GM21423 (cell line): ENCODE data around the gene MAGEL2.

Source experiments
- ATAC-seq: cut with Tn5 transposase; IDR thresholded peaks from one replicate; pipeline ENCODE4 v1.9.1; 2021; ENCODE audit warnings: mild to moderate bottlenecking, moderate library complexity; ENCODE audit not compliant: unreplicated experiment

MAGEL2 gene

GRCh38 chr15:23647421-23648370 is at the start of gene MAGEL2:
MAGEL2 (minus strand) TSS chr15:23647867; CDS start chr15:23647742, 125 bp downstream.
- ATAC-seq, result no peak

- ATAC-seq, result no peak
Observed at GRCh38 chr15:23695282-23695681, 47.6 kb upstream of the MAGEL2 start.

GRCh38 chr15:23694592-23694991 is 46.9 kb upstream of the MAGEL2 start:
- no peak for ATAC-seq

- no peak for ATAC-seq
Observed at GRCh38 chr15:23690450-23690852, 42.8 kb upstream of the MAGEL2 start.

- ATAC-seq, result no peak
Observed at GRCh38 chr15:23690015-23690414, 42.3 kb upstream of the MAGEL2 start.

GRCh38 chr15:23687143-23687470 is 39.4 kb upstream of the MAGEL2 start, which contains the start of gene NDN:
NDN (minus strand) TSS chr15:23687305; CDS start chr15:23687217, 88 bp downstream.
- ATAC-seq, result no peak

- no peak for ATAC-seq
Observed at GRCh38 chr15:23686466-23687142, 38.9 kb upstream of the MAGEL2 start.

GRCh38 chr15:23671481-23671880 is 23.8 kb upstream of the MAGEL2 start:
- no peak for ATAC-seq

GRCh38 chr15:23670970-23671369 is 23.3 kb upstream of the MAGEL2 start:
- no peak for ATAC-seq

- ATAC-seq, result no peak
Observed at GRCh38 chr15:23663232-23663631, 15.6 kb upstream of the MAGEL2 start.

GRCh38 chr15:23648920-23649515 is 1.4 kb upstream of the MAGEL2 start:
- no peak for ATAC-seq

GRCh38 chr15:23647001-23647295 is 719 bp downstream of the MAGEL2 start:
- no peak for ATAC-seq

GRCh38 chr15:23646165-23647000 is 1.3 kb downstream of the MAGEL2 start:
- ATAC-seq, result no peak

- ATAC-seq, result no peak
Observed at GRCh38 chr15:23645371-23646164, 2.1 kb downstream of the MAGEL2 start.

- ATAC-seq, result no peak
Observed at GRCh38 chr15:23644829-23645228, 2.8 kb downstream of the MAGEL2 start.

- no peak for ATAC-seq
Observed at GRCh38 chr15:23642413-23643044, 5.1 kb downstream of the MAGEL2 start.

GRCh38 chr15:23634181-23634580 is 13.5 kb downstream of the MAGEL2 start:
- ATAC-seq, result no peak

GRCh38 chr15:23629234-23629805 is 18.3 kb downstream of the MAGEL2 start:
- ATAC-seq, result no peak

GRCh38 chr15:23628612-23629233 is 18.9 kb downstream of the MAGEL2 start:
- ATAC-seq, result no peak
